GM12878 (cell line): ENCODE measurements around the gene RNASE3. TPM values are rescaled to one million over a fixed set of nuclear protein-coding genes. Genes with fewer than 3 reads are reported as not detected.
"Not testable (repeated sequence)": the region's sequence is repeated elsewhere in the genome, so short reads cannot be mapped to it uniquely, and the experiment has no call there.

ENCODE experiments used
- ATAC-seq: fragments of 200-7000 bp; cut with Tn5 transposase; 3 replicates; pipeline ENCODE4 v1.9.1; 2020; ENCODE audit warnings: mild to moderate bottlenecking, moderate library complexity
- BruUV-seq: library from RNA; stranded (reverse); fragments of 400-500 nt; replicated peaks from 2 replicates; lab custom pipeline; 2021; lab: Mats Ljungman, UMichigan
- CTCF ChIA-PET: fragments of 300-600 bp; sonication (Branson Sonifier 250); formaldehyde crosslinking; extraction: SDS; loops from one replicate; lab custom pipeline; 2021; ENCODE audit warnings: inconsistent platforms; lab: Yijun Ruan, JAX
- POLR2A ChIA-PET: fragments of 350-600 bp; formaldehyde crosslinking; extraction: SDS; loops from one replicate; lab custom pipeline; 2021; ENCODE audit warnings: inconsistent platforms; lab: Charles Lee
- RAD21 ChIA-PET: fragments of 300-600 bp; sonication (Branson Sonifier 250); formaldehyde crosslinking; loops from one replicate; lab custom pipeline; 2023; ENCODE audit warnings: antibody characterized with exemption; ENCODE audit not compliant: unreplicated experiment; lab: Charles Lee
- SMC1A ChIA-PET: fragments of 300-600 bp; sonication (Branson Sonifier 250); formaldehyde crosslinking; loops from one replicate; lab custom pipeline; 2023; ENCODE audit not compliant: unreplicated experiment, uncharacterized antibody; lab: Charles Lee
- DNase-seq: peaks from one replicate; pipeline ENCODE4 v3.0.0-alpha.2; 2011; ENCODE audit warnings: low read depth, low spot score
- FAIRE-seq: peaks from 3 replicates; lab custom pipeline; 2011; peaks lifted over from hg19 to GRCh38; lab: Jason Lieb, UNC
- H2AFZ ChIP-seq: 2 replicates; pipeline ENCODE4 v1.6.0; 2011; ENCODE audit warnings: low read depth, low read length, control low read depth; ENCODE audit not compliant: control insufficient read depth
- H3K27ac ChIP-seq: 2 replicates; pipeline ENCODE4 v1.5.1; 2011; ENCODE audit warnings: control low read depth; ENCODE audit not compliant: control insufficient read depth, insufficient read depth
- H3K27me3 ChIP-seq, 2 experiments: replicated peaks in 1 of 2; 2 replicates each; pipeline versions ENCODE4 v1.6.0 to v1.6.1; 2011; ENCODE audit warnings: low read length in 1 of 2; ENCODE audit not compliant: control insufficient read depth in 2 of 2, insufficient read depth in 2 of 2
- H3K36me3 ChIP-seq, 2 experiments: 2 replicates each; pipeline ENCODE4 v1.5.1; 2011; ENCODE audit warnings: low read length in 1 of 2; ENCODE audit not compliant: control insufficient read depth in 2 of 2, insufficient read depth in 2 of 2
- H3K4me1 ChIP-seq: 2 replicates; pipeline ENCODE4 v1.6.1; 2011; ENCODE audit warnings: mild to moderate bottlenecking, low read length, moderate library complexity, mixed read lengths; ENCODE audit not compliant: control insufficient read depth, insufficient read depth
- H3K4me2 ChIP-seq: 2 replicates; pipeline ENCODE4 v1.6.0; 2011; ENCODE audit warnings: control low read depth; ENCODE audit not compliant: control insufficient read depth, insufficient read depth
- H3K4me3 ChIP-seq: fragments of 200-600 bp; sonication (generic); 2 replicates; pipeline ENCODE4 v1.5.1; 2016
- H3K79me2 ChIP-seq: 2 replicates; pipeline ENCODE4 v1.6.0; 2011; ENCODE audit warnings: low read length; ENCODE audit not compliant: control insufficient read depth, insufficient read depth
- H3K9ac ChIP-seq: 2 replicates; pipeline ENCODE4 v1.8.0; 2011; ENCODE audit warnings: low read length, control low read depth, mixed read lengths; ENCODE audit not compliant: control insufficient read depth, insufficient read depth
- H3K9me3 ChIP-seq: replicated peaks from 3 replicates; pipeline ENCODE4 v1.5.1; 2011; ENCODE audit warnings: mild to moderate bottlenecking, low read length; ENCODE audit not compliant: control insufficient read depth, insufficient read depth
- H4K20me1 ChIP-seq: 2 replicates; pipeline ENCODE4 v1.6.0; 2011; ENCODE audit not compliant: control insufficient read depth, insufficient read depth
- ATF2 ChIP-seq: IDR thresholded peaks from 2 replicates; pipeline ENCODE4 v1.6.1; 2012; ENCODE audit warnings: low read length, inconsistent platforms
- CEBPB ChIP-seq, 2 experiments: fragments of 150-350 bp in 1 of 2; IDR thresholded peaks; 2 replicates each; pipeline ENCODE4 v1.6.1; 2012 to 2014; ENCODE audit warnings: low read depth in 2 of 2, low read length in 2 of 2, borderline replicate concordance in 1 of 2, inconsistent platforms in 1 of 2
- EZH2 ChIP-seq: IDR thresholded peaks from 2 replicates; pipeline ENCODE4 v1.6.1; 2012; ENCODE audit warnings: low read depth, mild to moderate bottlenecking, control low read depth, inconsistent platforms, low read length, borderline replicate concordance; ENCODE audit not compliant: control insufficient read depth
- MLLT1 ChIP-seq: fragments of 450-650 bp; IDR thresholded peaks from 2 replicates; pipeline ENCODE4 v1.6.1; 2016; ENCODE audit warnings: mild to moderate bottlenecking
- NFIC ChIP-seq: IDR thresholded peaks from 2 replicates; pipeline ENCODE4 v1.6.1; 2012; ENCODE audit warnings: low read depth, mild to moderate bottlenecking, inconsistent platforms, low read length, moderate library complexity
- NR2C1 ChIP-seq: fragments of 450-650 bp; IDR thresholded peaks from 2 replicates; pipeline ENCODE4 v1.6.1; 2017; ENCODE audit warnings: antibody characterized with exemption, mild to moderate bottlenecking, moderate library complexity
- PAX8 ChIP-seq: fragments of 450-650 bp; IDR thresholded peaks from 2 replicates; pipeline ENCODE4 v1.6.1; 2017; ENCODE audit warnings: mild to moderate bottlenecking, moderate library complexity
- RAD51 ChIP-seq: fragments of 450-650 bp; IDR thresholded peaks from 2 replicates; pipeline ENCODE4 v1.6.1; 2016; ENCODE audit warnings: moderate library complexity, mild to moderate bottlenecking, inconsistent platforms
- RBBP5 ChIP-seq: fragments of 200-600 bp; sonication (generic); conservative IDR thresholded peaks from 2 replicates; pipeline ENCODE4 v1.6.1; 2016
- RFX5 ChIP-seq: IDR thresholded peaks from 2 replicates; pipeline ENCODE4 v1.6.1; 2011; ENCODE audit warnings: low read depth, low read length, improper control_type of control experiment
- USF1 ChIP-seq: IDR thresholded peaks from 2 replicates; pipeline ENCODE4 v1.6.1; 2011; ENCODE audit warnings: borderline replicate concordance, low read depth, mild to moderate bottlenecking, moderate library complexity, mixed read lengths, low read length; ENCODE audit not compliant: insufficient read depth; ENCODE audit errors: extremely low read length
- ZNF207 ChIP-seq: fragments of 450-650 bp; IDR thresholded peaks from 2 replicates; pipeline ENCODE4 v1.6.1; 2014; ENCODE audit warnings: antibody characterized with exemption, mild to moderate bottlenecking, borderline replicate concordance
- ZNF384 ChIP-seq: IDR thresholded peaks from 2 replicates; pipeline ENCODE4 v1.6.1; 2012; ENCODE audit warnings: low read depth, mild to moderate bottlenecking, low read length, improper control_type of control experiment, borderline replicate concordance
- WGBS: methylation state at CpG from one replicate; pipeline ENCODE4 v1.1.6; 2016; ENCODE audit warnings: low lambda C conversion rate; ENCODE audit not compliant: insufficient replicate concordance, insufficient coverage; ENCODE audit errors: missing lambda C conversion rate; 5-methylcytosine and 5-hydroxymethylcytosine counted together
- in situ Hi-C: fragments of 300-500 bp; cut with MboI; formaldehyde crosslinking; loops from 9 replicates; pipeline ENCODE4 v1.14.3; 2018; ENCODE audit warnings: mixed read lengths
- intact Hi-C: fragments of 100-400 bp; cut with micrococcal nuclease; formaldehyde crosslinking; loops from one replicate; pipeline ENCODE4 v1.14.2; 2022; ENCODE audit not compliant: unreplicated experiment
- polyA plus RNA-seq, 11 experiments: library from polyadenylated mRNA; depleted of rRNA in 4 of 11; unstranded in 6 of 11; stranded (reverse) in 5 of 11; fragments of >200 nt; fragmentation: Nextera tagmentation in 4 of 11; fragmentation: Illumina TruSeq in 1 of 11; extraction: Ambion mirVana in 4 of 11; extraction: Trizol in 1 of 11; gene quantifications; 1 replicate in 1 of 11; 2 replicates in 10 of 11; pipeline versions ENCODE4 v1.2.1 to v1.2.3, GENCODE V29; 2011 to 2016; ENCODE audit warnings: inconsistent platforms in 2 of 11, missing spikeins in 2 of 11, low read depth in 1 of 11
- total RNA-seq, 4 experiments: library from RNA; depleted of rRNA in 3 of 4; stranded (reverse); fragments of >200 nt in 3 of 4; fragmentation: Illumina TruSeq in 1 of 4; extraction: Trizol in 1 of 4; gene quantifications; 2 replicates each; pipeline versions ENCODE4 v1.2.1 to v1.2.3, GENCODE V29; 2013 to 2021

The RNASE3 gene
- total and polyA plus RNA-seq, 10 of the 15 experiments (the other 5 are each of a cell fraction or from before 2014, with no cell fraction given), result not detected

GRCh38 chr14:20895322-20895721, 4.1 kb downstream of the RNASE3 start:
- in situ Hi-C loops, H2AFZ ChIP-seq, SMC1A ChIA-PET, H3K27me3 ChIP-seq, H3K9ac ChIP-seq, intact Hi-C loops, RAD21 ChIA-PET, H4K20me1 ChIP-seq, H3K27ac ChIP-seq, H3K4me1 ChIP-seq, POLR2A ChIA-PET, CTCF ChIA-PET, H3K9me3 ChIP-seq, DNase-seq, FAIRE-seq, H3K36me3 ChIP-seq, BruUV-seq, H3K79me2 ChIP-seq, H3K4me2 ChIP-seq, H3K4me3 ChIP-seq, ATAC-seq: not testable (repeated sequence)
- 61% methylated on average over 1 of the region's 1 CpG for WGBS

DNA sequence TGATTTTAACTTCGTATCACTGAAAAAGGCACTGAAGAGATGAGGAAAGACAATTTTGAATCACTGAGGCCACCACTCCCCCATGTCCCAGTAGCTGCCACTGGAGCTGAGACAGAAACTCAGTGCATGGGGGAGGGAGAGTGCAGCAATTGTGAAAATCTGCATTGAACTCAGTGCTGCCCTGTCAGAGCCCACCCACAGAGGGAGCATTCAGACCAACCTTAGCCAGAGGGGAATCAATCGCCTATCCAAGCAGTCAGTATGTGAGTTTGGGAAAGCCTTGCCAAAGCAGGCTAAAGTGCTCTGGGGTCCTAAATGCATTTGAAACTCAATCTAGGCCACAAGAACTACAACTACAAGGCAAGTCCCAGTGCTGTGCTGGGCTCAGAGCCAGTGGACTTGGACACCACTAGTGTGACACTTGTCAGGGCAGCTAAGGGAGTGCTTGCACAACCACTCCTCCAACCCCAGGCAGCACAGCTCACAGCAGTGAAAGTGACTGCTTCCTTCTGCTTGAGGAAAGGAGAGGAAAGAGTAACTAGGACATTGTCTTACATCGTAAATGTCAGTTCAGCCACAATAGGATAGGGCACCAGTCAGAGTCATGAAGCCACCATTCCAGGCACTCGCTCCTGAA, 13.3 kb downstream of the RNASE3 start:
- no peak for DNase-seq
- Histone ChIP-seq H3K9me3 (no peaks in the 10 kb centered on the region), H3K4me2 (no peak overlapping the region), H3K4me1 (no peaks in the 10 kb centered on the region), H4K20me1 (no peaks in the 10 kb centered on the region), H3K27ac (no peak overlapping the region), H3K79me2 (no peaks in the 10 kb centered on the region), H3K4me3 (no peak overlapping the region), H3K9ac (no peak overlapping the region), H3K36me3 (no peaks in the 10 kb centered on the region), H3K27me3 (no peaks in the 10 kb centered on the region), H2AFZ (no peak overlapping the region)
- ChIA-PET RAD21 (no interaction called here), CTCF (no interaction called here), POLR2A (no interaction called here), SMC1A (no interaction called here)
- intact Hi-C loops (no loop called here), in situ Hi-C loops (no loop called here)
- 26% methylated on average over 4 of the region's 4 CpGs for WGBS
- no peak for FAIRE-seq
- no TSS peak for BruUV-seq
- no peak for ATAC-seq
- TF ChIP-seq USF1 (no peak), CEBPB (IDR thresholded peaks at IDR 0.05; ENCODE audit: borderline replicate concordance in 1 of 2, low read depth in 2 of 2, low read length in 2 of 2) (no peak), ZNF207 (no peak), MLLT1 (no peak), RAD51 (no peak), RFX5 (no peak), ZNF384 (no peak), NFIC (no peak), EZH2 (no peak), ATF2 (no peak), PAX8 (no peak), RBBP5 (no peak), NR2C1 (no peak)
